Ovary (tissue), 9 donors: Measurements from ENCODE around the gene PXT1. TPM values are rescaled to one million over a fixed set of nuclear protein-coding genes. Genes with fewer than 3 reads are reported as not detected.
A peak's percentile ranks its signal among the peaks of the same experiment; 100 is the strongest.

Source experiments
- DNase-seq, 5 donors: peaks; one replicate each; pipeline ENCODE4 v3.0.0-alpha.2; 2019 to 2020
- H3K27ac ChIP-seq, 2 donors: fragments of 200-600 bp; one replicate each; pipeline versions ENCODE4 v1.5.1 to v1.8.0; 2019 to 2022
- H3K27me3 ChIP-seq: fragments of 200-600 bp; one replicate; pipeline ENCODE4 v1.8.0; 2022
- H3K36me3 ChIP-seq: fragments of 200-600 bp; sonication (generic); one replicate; pipeline ENCODE4 v1.5.1; 2019
- H3K4me1 ChIP-seq: one replicate; pipeline ENCODE4 v1.8.1; 2013; ENCODE audit warnings: mild to moderate bottlenecking, moderate library complexity; ENCODE audit not compliant: insufficient read depth
- H3K4me3 ChIP-seq: fragments of 200-600 bp; sonication (generic); one replicate; pipeline ENCODE4 v1.5.1; 2017
- H3K9me3 ChIP-seq, 2 donors: fragments of 200-600 bp in 1 of 2; sonication (generic) in 1 of 2; one replicate each; pipeline versions ENCODE4 v1.5.1 to v1.8.1; 2013 to 2019; ENCODE audit warnings: mild to moderate bottlenecking in 1 of 2, moderate library complexity in 1 of 2
- CTCF ChIP-seq, 3 donors: fragments of 450-650 bp in 2 of 3; fragments of 200-600 bp in 1 of 3; IDR thresholded peaks; one replicate each; pipeline versions ENCODE4 v1.5.1 to v1.8.0; 2016 to 2022; ENCODE audit warnings: antibody characterized with exemption in 3 of 3, mild to moderate bottlenecking in 1 of 3
- EP300 ChIP-seq: sonication (generic); formaldehyde crosslinking; IDR thresholded peaks from one replicate; pipeline ENCODE4 v1.6.1; 2017; ENCODE audit warnings: antibody characterized with exemption
- POLR2A ChIP-seq: fragments of 450-650 bp; IDR thresholded peaks from one replicate; pipeline ENCODE4 v1.6.1; 2017; ENCODE audit warnings: antibody characterized with exemption, mild to moderate bottlenecking, moderate library complexity
- WGBS, 3 donors: extraction: QIAGEN DNeasy Blood & Tissue Kit in 1 of 3; methylation state at CpG; one replicate each; pipeline versions ENCODE4 v1.1.5 to v1.1.7; 2013 to 2017; 5-methylcytosine and 5-hydroxymethylcytosine counted together
- intact Hi-C, 4 donors: fragments of 100-400 bp; cut with DNase I; formaldehyde crosslinking; loops; one replicate each; pipeline versions ENCODE4 v1.11.0 to v1.15.1; 2022 to 2023
- polyA plus RNA-seq, 2 donors: library from polyadenylated mRNA; stranded (reverse); fragments of 200-250 nt in 1 of 2; fragments of 350-450 nt in 1 of 2; fragmentation: Illumina TruSeq in 1 of 2; extraction: RNeasy Lipid Tissue Mini Kit (QIAGEN cat#74804) in 1 of 2; gene quantifications; one replicate each; pipeline ENCODE4 v1.2.3, GENCODE V29; 2013 to 2014
- total RNA-seq, 7 donors: library from RNA; depleted of rRNA in 2 of 7; stranded (reverse); fragments of >200 nt in 2 of 7; fragmentation: NEBNext Ultra II Directional in 3 of 7; extraction: Animal tissue kit (Norgen Biotek cat#: 25700) in 3 of 7; gene quantifications; one replicate each; pipeline versions ENCODE4 v1.1.0 to v1.2.4, GENCODE V29; 2016 to 2023
- donor health status: DM: no; HTN: no; CAD: no; lungs with moderate emphysema.
- donor health status: DM: no; HTN: no; CAD: no.
- donor health status: Bipolar disorder and iron deficiency.
- donor health status: DM: yes; HTN: yes; CAD: no.
- donor health status: DM: no; HTN: no; CAD: no.
- donor health status: DM: yes; HTN: yes; CAD: no.

Gene PXT1
- total and polyA plus RNA-seq, 9 donors, result not detected

GRCh38 chr6:36392621-36393020 lies 50.0 kb downstream of the PXT1 start:
- Histone ChIP-seq H3K27ac (no peak overlapping the region), H3K4me1 (peaks cover 3% of the 10 kb centered on the region), H3K9me3 (no peaks in the 10 kb centered on the region), H3K4me3 (no peak overlapping the region), H3K27me3 (no peaks in the 10 kb centered on the region), H3K36me3 (no peaks in the 10 kb centered on the region)
- TF ChIP-seq CTCF (IDR thresholded peaks at IDR 0.05) (no peak), POLR2A (no peak), EP300 (no peak)
- intact Hi-C loops, result no loop called here
- 91 to 94% (median 94%) methylated on average over 5 of the region's 5 CpGs for WGBS, 3 donors
- DNase-seq, result no peak

GRCh38 chr6:36389353-36389752 lies 53.3 kb downstream of the PXT1 start:
- TF ChIP-seq CTCF (IDR thresholded peaks at IDR 0.05), result no peak
- no peak for TF ChIP-seq EP300
- no peak for TF ChIP-seq POLR2A
- DNase-seq, result no peak
- no peaks in the 10 kb centered on the region for H3K9me3 ChIP-seq
- H3K36me3 ChIP-seq, result no peaks in the 10 kb centered on the region
- peaks cover 6% of the 10 kb centered on the region for H3K4me1 ChIP-seq
- H3K4me3 ChIP-seq, result no peak overlapping the region
- no peak overlapping the region for H3K27ac ChIP-seq
- intact Hi-C loops, result no loop called here
- H3K27me3 ChIP-seq, result no peaks in the 10 kb centered on the region

GRCh38 chr6:36387440-36388303 lies 55.0 kb downstream of the PXT1 start, which contains the start of gene ETV7:
Gene ETV7 (minus strand): TSS chr6:36387669. CDS start chr6:36387541, 128 bp downstream.
- peak; percentile 33 to 65 (median 53) for DNase-seq
- intact Hi-C loops, result no loop called here
- TF ChIP-seq EP300, result no peak
- TF ChIP-seq POLR2A, result no peak
- no peak for TF ChIP-seq CTCF (IDR thresholded peaks at IDR 0.05)
- Histone ChIP-seq H3K4me1 (peaks cover 6% of the 10 kb centered on the region), H3K9me3 (no peaks in the 10 kb centered on the region), H3K27ac (peak within 1 kb of the TSS; percentile 52 to 53), H3K4me3 (peak within 1 kb of the TSS; percentile 44), H3K27me3 (no peaks in the 10 kb centered on the region), H3K36me3 (no peaks in the 10 kb centered on the region)
- 15 to 26% (median 19%) methylated on average over 43 to 65 of the region's 65 CpGs for WGBS, 3 donors

GRCh38 chr6:36386495-36387439 lies 55.9 kb downstream of the PXT1 start:
- Histone ChIP-seq H3K27me3 (no peaks in the 10 kb centered on the region), H3K27ac (peak overlapping the region; percentile 16 to 52), H3K4me3 (peak overlapping the region; percentile 44), H3K4me1 (peaks cover 6% of the 10 kb centered on the region), H3K9me3 (no peaks in the 10 kb centered on the region), H3K36me3 (no peaks in the 10 kb centered on the region)
- TF ChIP-seq EP300 (no peak), CTCF (IDR thresholded peaks at IDR 0.05) (no peak)
- intact Hi-C loops, result no loop called here
- WGBS, 3 donors, result 0 to 1% (median 1%) methylated on average over 33 of the region's 33 CpGs
- DNase-seq, result peak; percentile 23 to 54 (median 44)
